CD14-positive monocyte (primary cell): ENCODE measurements around the gene SPR. TPM values are rescaled to one million over a fixed set of nuclear protein-coding genes. Genes with fewer than 3 reads are reported as not detected.

Experiments used
- DNase-seq, 3 donors: peaks; one replicate each; pipeline ENCODE4 v3.0.0-alpha.2; 2011 to 2022
- H2AFZ ChIP-seq: 2 replicates; pipeline ENCODE4 v1.6.0; 2012; ENCODE audit warnings: mild to moderate bottlenecking, low read depth, low read length, inconsistent platforms; ENCODE audit not compliant: insufficient read depth, poor library complexity, severe bottlenecking
- H3K27ac ChIP-seq, 2 donors: 1 replicate in 1 of 2; 2 replicates in 1 of 2; pipeline ENCODE4 v1.5.1; 2012 to 2013; ENCODE audit warnings: low read length in 2 of 2, control low read depth in 1 of 2, inconsistent platforms in 1 of 2, low read depth in 1 of 2, mild to moderate bottlenecking in 1 of 2
- H3K27me3 ChIP-seq, 2 donors: one replicate each; pipeline versions ENCODE4 v1.6.0 to v1.6.1; 2011 to 2013; ENCODE audit warnings: low read length in 2 of 2; ENCODE audit not compliant: control insufficient read depth in 2 of 2, insufficient read depth in 2 of 2
- H3K36me3 ChIP-seq, 2 donors: replicated peaks in 1 of 2; 1 replicate in 1 of 2; 2 replicates in 1 of 2; pipeline versions ENCODE4 v1.5.1 to v1.6.1; 2012 to 2013; ENCODE audit warnings: low read length in 2 of 2, control low read depth in 1 of 2, inconsistent platforms in 1 of 2, mild to moderate bottlenecking in 1 of 2; ENCODE audit not compliant: insufficient read depth in 2 of 2, control insufficient read depth in 1 of 2
- H3K4me1 ChIP-seq, 2 donors: 1 replicate in 1 of 2; 2 replicates in 1 of 2; pipeline versions ENCODE4 v1.5.1 to v1.6.1; 2012 to 2013; ENCODE audit warnings: low read length in 2 of 2, control low read depth in 1 of 2, inconsistent platforms in 1 of 2, mild to moderate bottlenecking in 1 of 2, moderate library complexity in 1 of 2; ENCODE audit not compliant: insufficient read depth in 2 of 2, control insufficient read depth in 1 of 2
- H3K4me2 ChIP-seq: replicated peaks from 2 replicates; pipeline ENCODE3; 2012; ENCODE audit warnings: low read length, moderate library complexity, mild to moderate bottlenecking; ENCODE audit not compliant: poor library complexity, severe bottlenecking; ENCODE audit errors: extremely low read depth
- H3K4me3 ChIP-seq, 3 experiments: fragments of 200-600 bp in 1 of 3; sonication (generic) in 1 of 3; replicated peaks in 1 of 3; 1 replicate in 2 of 3; 2 replicates in 1 of 3; pipeline ENCODE4 v1.5.1; 2011 to 2013; ENCODE audit warnings: low read length in 3 of 3, mild to moderate bottlenecking in 3 of 3, control low read depth in 2 of 3, low read depth in 2 of 3, inconsistent platforms in 1 of 3, moderate library complexity in 1 of 3
- H3K79me2 ChIP-seq: 2 replicates; pipeline ENCODE4 v1.6.0; 2012; ENCODE audit warnings: mild to moderate bottlenecking, control low read depth, inconsistent platforms, low read length, moderate library complexity; ENCODE audit not compliant: insufficient read depth
- H3K9ac ChIP-seq: 2 replicates; pipeline ENCODE4 v1.6.0; 2017; ENCODE audit warnings: low read length, mild to moderate bottlenecking; ENCODE audit not compliant: insufficient read depth, poor library complexity, severe bottlenecking
- H3K9me3 ChIP-seq, 2 donors: replicated peaks in 1 of 2; 1 replicate in 1 of 2; 2 replicates in 1 of 2; pipeline versions ENCODE4 v1.5.1 to v1.6.1; 2012 to 2013; ENCODE audit warnings: low read length in 2 of 2, control low read depth in 1 of 2; ENCODE audit not compliant: control insufficient read depth in 1 of 2, insufficient read depth in 1 of 2
- H4K20me1 ChIP-seq: 2 replicates; pipeline ENCODE4 v1.6.0; 2012; ENCODE audit warnings: mild to moderate bottlenecking, low read length, control low read depth, moderate library complexity; ENCODE audit not compliant: insufficient read depth
- H3K27ac Mint-ChIP-seq, 7 donors: one replicate each; pipeline ENCODE4 v1.8.0; 2020; ENCODE audit warnings: mild to moderate bottlenecking in 7 of 7, mixed read lengths in 7 of 7, moderate library complexity in 6 of 7, inconsistent platforms in 2 of 7
- H3K27me3 Mint-ChIP-seq, 3 donors: one replicate each; pipeline ENCODE4 v1.8.0; 2021 to 2022; ENCODE audit warnings: low read depth in 3 of 3, mild to moderate bottlenecking in 3 of 3, mixed read lengths in 3 of 3, moderate library complexity in 3 of 3, inconsistent platforms in 1 of 3
- H3K36me3 Mint-ChIP-seq, 2 donors: one replicate each; pipeline ENCODE4 v1.8.0; 2020; ENCODE audit warnings: mixed read lengths in 2 of 2, inconsistent platforms in 1 of 2, mild to moderate bottlenecking in 1 of 2
- H3K4me1 Mint-ChIP-seq: one replicate; pipeline ENCODE4 v1.8.0; 2020; ENCODE audit warnings: mild to moderate bottlenecking, mixed read lengths
- H3K4me3 Mint-ChIP-seq, 2 donors: one replicate each; pipeline ENCODE4 v1.8.0; 2020; ENCODE audit warnings: mild to moderate bottlenecking in 2 of 2, mixed read lengths in 2 of 2, moderate library complexity in 1 of 2
- H3K9me3 Mint-ChIP-seq, 7 donors: one replicate each; pipeline ENCODE4 v1.8.0; 2020 to 2022; ENCODE audit warnings: mixed read lengths in 7 of 7, mild to moderate bottlenecking in 6 of 7, moderate library complexity in 6 of 7, inconsistent platforms in 2 of 7
- CTCF ChIP-seq: fragments of 200-600 bp; IDR thresholded peaks from one replicate; pipeline ENCODE4 v1.8.0; 2022; ENCODE audit warnings: antibody characterized with exemption, mild to moderate bottlenecking
- WGBS: methylation state at CpG from one replicate; pipeline ENCODE4 v1.1.5; 2013; ENCODE audit warnings: missing lambda C conversion rate; ENCODE audit not compliant: insufficient coverage; 5-methylcytosine and 5-hydroxymethylcytosine counted together
- intact Hi-C, 2 donors: fragments of 100-400 bp; cut with micrococcal nuclease; formaldehyde crosslinking; loops; one replicate each; pipeline versions ENCODE4 v1.15.0 to v1.15.1; 2023
- polyA plus RNA-seq, 3 donors: library from polyadenylated mRNA; depleted of rRNA in 1 of 3; unstranded in 2 of 3; stranded (reverse) in 1 of 3; fragments of 300-500 nt in 2 of 3; fragments of >200 nt in 1 of 3; fragmentation: Illumina TruSeq in 2 of 3; gene quantifications; 1 replicate in 2 of 3; 2 replicates in 1 of 3; pipeline ENCODE4 v1.2.3, GENCODE V29; 2012 to 2021

The SPR gene
- polyA plus RNA-seq, 3 donors = 2.9 to 12.5 (median 7.6) TPM

DNA sequence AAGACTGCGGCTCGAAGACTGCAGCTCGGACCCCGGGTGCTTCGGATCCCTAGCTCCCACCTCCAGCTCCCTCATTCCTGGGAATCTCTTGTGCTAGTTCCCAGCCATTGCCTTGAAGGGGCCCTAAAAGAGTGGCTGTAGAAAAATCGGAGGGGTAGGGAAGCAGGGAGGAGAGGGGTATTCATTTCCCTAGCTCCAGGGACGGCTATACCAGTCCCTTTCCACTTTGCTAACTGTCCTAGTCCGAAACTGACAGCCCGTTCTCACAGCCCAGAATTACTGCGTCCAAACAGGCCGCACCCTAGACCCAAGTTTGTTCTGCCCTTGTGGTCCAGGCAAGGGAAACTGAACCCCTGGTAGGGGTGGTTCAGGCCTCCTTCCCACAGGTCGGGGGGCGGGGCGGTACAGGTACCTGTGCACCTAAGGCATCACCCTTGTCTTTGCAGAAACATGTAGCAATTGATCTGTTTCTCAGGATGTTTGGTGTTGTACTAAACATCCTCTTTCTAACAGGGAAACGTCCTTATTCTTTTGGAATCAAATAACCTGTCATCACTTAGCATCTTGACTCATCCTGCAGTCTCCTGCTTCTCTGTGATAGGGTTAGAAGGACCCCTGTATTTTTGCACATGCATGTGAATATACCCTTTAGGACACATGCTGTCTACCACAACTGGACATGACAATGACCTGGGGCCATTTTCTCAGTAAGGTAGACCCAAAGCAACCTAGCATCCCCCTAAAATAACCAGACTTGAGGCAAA lies 34.1 kb downstream of the SPR start:
- 31% methylated on average over 5 of the region's 15 CpGs for WGBS
- H3K9me3 Mint-ChIP-seq = peaks cover 0 to 25% (median 8%) of the 10 kb centered on the region in 7 donors
- Histone ChIP-seq H2AFZ (no peak overlapping the region), H3K27me3 (peaks cover 82 to 93% of the 10 kb centered on the region in 2 donors), H3K4me1 (peaks cover 19 to 36% of the 10 kb centered on the region in 2 donors), H3K9me3 (peaks cover 6 to 66% of the 10 kb centered on the region in 2 donors), H4K20me1 (no peaks in the 10 kb centered on the region), H3K9ac (no peak overlapping the region), H3K4me2 (no peak overlapping the region), H3K27ac (no peak overlapping the region), H3K4me3 (no peak overlapping the region), H3K79me2 (no peaks in the 10 kb centered on the region), H3K36me3 (no peaks in the 10 kb centered on the region)
- H3K4me1 Mint-ChIP-seq = peaks cover 23% of the 10 kb centered on the region
- no peak for DNase-seq
- no peak for TF ChIP-seq CTCF
- peaks cover 79 to 91% (median 86%) of the 10 kb centered on the region in 3 donors for H3K27me3 Mint-ChIP-seq
- intact Hi-C loops = no loop called here
- no peak overlapping the region for H3K27ac Mint-ChIP-seq
- H3K4me3 Mint-ChIP-seq = peak overlapping the region in 1 of 2 donors; percentile 64
- H3K36me3 Mint-ChIP-seq = peaks cover 0 to 3% of the 10 kb centered on the region in 2 donors

DNA sequence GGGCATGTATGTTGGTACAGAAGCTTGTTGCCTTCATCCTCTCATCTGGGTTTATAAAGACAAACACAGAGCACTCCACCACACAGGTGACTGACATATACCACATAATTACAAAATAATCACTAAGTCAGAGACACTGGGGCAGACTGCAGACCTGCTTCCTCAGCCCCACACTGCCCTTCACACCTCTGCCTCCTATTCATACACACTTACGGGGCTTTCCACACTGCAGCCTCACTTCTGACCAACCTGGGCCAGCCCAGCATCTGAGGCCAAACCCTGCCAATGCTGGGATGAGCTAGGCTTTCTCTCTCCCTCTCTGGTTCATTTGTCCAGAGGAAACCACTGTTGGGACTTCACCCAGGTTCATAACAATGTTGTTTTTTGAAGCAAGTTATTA lies 34.6 kb downstream of the SPR start:
- H2AFZ ChIP-seq = no peak overlapping the region
- no peaks in the 10 kb centered on the region for H3K36me3 ChIP-seq
- H3K27me3 ChIP-seq = peaks cover 82 to 93% of the 10 kb centered on the region in 2 donors
- DNase-seq = no peak
- H3K4me3 ChIP-seq = no peak overlapping the region
- intact Hi-C loops = no loop called here
- peaks cover 0 to 2% of the 10 kb centered on the region in 2 donors for H3K36me3 Mint-ChIP-seq
- WGBS = 100% methylated on average over 1 of the region's 1 CpG
- no peaks in the 10 kb centered on the region for H3K79me2 ChIP-seq
- H3K27me3 Mint-ChIP-seq = peaks cover 74 to 85% (median 80%) of the 10 kb centered on the region in 3 donors
- no peaks in the 10 kb centered on the region for H4K20me1 ChIP-seq
- H3K27ac ChIP-seq = no peak overlapping the region
- H3K4me3 Mint-ChIP-seq = peak overlapping the region in 1 of 2 donors; percentile 75
- peaks cover 6 to 67% of the 10 kb centered on the region in 2 donors for H3K9me3 ChIP-seq
- TF ChIP-seq CTCF = no peak
- H3K4me1 Mint-ChIP-seq = peaks cover 19% of the 10 kb centered on the region
- no peak overlapping the region for H3K4me2 ChIP-seq
- H3K9ac ChIP-seq = no peak overlapping the region
- peaks cover 0 to 19% (median 6%) of the 10 kb centered on the region in 7 donors for H3K9me3 Mint-ChIP-seq
- H3K27ac Mint-ChIP-seq = no peak overlapping the region
- H3K4me1 ChIP-seq = peaks cover 13 to 31% of the 10 kb centered on the region in 2 donors
